Upper lobe of left lung (tissue), 4 donors: ENCODE results near the gene VWA5B1.

Experiments
- POLR2A ChIP-seq, 4 donors: fragments of 450-650 bp; IDR thresholded peaks; one replicate each; pipeline ENCODE4 v1.5.1; 2016 to 2017; ENCODE audit warnings: antibody characterized with exemption in 4 of 4, mild to moderate bottlenecking in 2 of 4
- POLR2AphosphoS5 ChIP-seq, 2 donors: sonication (generic); formaldehyde crosslinking; IDR thresholded peaks; one replicate each; pipeline ENCODE4 v1.5.1; 2017; ENCODE audit warnings: antibody characterized with exemption in 2 of 2
- TF ChIP-seq, protein P1 (sequence below), 6 experiments: fragments of 450-650 bp in 4 of 6; fragments of 200-600 bp in 2 of 6; sonication (generic) in 2 of 6; IDR thresholded peaks; one replicate each; pipeline ENCODE4 v1.5.1; 2016 to 2019; ENCODE audit warnings: antibody characterized with exemption in 6 of 6

GRCh38 chr1:20284625-20285024, 6.0 kb upstream of the VWA5B1 start:
- TF ChIP-seq, protein P1, sequence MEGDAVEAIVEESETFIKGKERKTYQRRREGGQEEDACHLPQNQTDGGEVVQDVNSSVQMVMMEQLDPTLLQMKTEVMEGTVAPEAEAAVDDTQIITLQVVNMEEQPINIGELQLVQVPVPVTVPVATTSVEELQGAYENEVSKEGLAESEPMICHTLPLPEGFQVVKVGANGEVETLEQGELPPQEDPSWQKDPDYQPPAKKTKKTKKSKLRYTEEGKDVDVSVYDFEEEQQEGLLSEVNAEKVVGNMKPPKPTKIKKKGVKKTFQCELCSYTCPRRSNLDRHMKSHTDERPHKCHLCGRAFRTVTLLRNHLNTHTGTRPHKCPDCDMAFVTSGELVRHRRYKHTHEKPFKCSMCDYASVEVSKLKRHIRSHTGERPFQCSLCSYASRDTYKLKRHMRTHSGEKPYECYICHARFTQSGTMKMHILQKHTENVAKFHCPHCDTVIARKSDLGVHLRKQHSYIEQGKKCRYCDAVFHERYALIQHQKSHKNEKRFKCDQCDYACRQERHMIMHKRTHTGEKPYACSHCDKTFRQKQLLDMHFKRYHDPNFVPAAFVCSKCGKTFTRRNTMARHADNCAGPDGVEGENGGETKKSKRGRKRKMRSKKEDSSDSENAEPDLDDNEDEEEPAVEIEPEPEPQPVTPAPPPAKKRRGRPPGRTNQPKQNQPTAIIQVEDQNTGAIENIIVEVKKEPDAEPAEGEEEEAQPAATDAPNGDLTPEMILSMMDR (IDR thresholded peaks at IDR 0.05): no peak
- no peak for TF ChIP-seq POLR2AphosphoS5 (IDR thresholded peaks at IDR 0.05)
- no peak for TF ChIP-seq POLR2A (IDR thresholded peaks at IDR 0.05)
